ENCODE results near the gene GSTA2.
"Not testable (repeated sequence)": the region's sequence is repeated elsewhere in the genome, so short reads cannot be mapped to it uniquely, and the experiment has no call there.

GSTA2 gene

DNA sequence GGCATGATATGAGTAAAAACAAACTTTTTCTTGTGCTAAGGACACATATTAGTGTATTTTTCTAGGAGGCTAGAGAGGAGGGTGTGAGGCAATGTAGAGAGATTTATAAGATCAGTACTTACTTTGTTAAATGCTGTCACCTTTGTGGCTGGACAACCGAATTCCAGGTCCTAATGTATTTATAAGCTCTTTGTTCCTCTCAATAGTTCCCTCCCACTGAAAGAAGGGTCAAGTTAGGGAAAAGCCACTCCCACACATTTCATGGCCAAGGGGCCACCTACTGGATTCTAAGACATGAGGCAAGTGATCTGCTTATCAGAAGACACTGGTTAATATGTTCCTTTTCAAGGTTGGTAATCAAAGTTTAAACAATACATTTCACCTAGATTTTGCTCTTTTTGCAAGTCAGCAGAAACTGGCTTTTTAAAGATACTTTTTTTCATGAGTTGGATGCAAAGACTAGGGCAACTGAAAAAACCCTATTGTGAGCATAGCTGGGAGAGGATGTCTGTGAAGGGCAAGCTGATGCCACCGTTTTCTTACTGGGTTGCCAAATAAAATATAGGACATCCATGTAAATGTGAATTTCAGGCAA lies at the start of gene GSTA2:
Gene GSTA2 (minus strand): TSS at position 154 of the 595 bp plus-strand sequence. CDS start 5,528 bp downstream, outside the sequence.
- DNase-seq (ENCODE audit: low read depth in 2 of 2): not testable (repeated sequence)

DNA sequence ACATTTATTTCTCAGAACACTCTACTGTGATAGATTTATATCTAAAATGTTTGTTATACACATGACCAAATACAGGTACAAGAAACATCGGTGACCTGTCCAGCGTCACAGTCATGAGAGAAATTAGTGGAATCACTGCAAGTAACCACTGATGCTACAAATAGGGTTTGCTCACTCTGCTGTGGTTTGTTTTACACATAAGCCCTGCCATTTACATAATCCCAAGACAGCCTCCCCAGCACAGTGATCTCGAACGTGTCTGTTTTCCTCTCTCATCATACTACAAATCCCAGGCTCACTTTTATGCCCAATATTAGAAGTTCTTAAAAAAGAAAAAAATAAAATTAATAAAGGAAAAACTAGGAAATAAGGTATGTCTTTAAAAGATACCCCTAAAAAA lies 46.5 kb upstream of the GSTA2 start:
- DNase-seq (ENCODE audit: low read depth in 2 of 2): not testable (repeated sequence)

DNA sequence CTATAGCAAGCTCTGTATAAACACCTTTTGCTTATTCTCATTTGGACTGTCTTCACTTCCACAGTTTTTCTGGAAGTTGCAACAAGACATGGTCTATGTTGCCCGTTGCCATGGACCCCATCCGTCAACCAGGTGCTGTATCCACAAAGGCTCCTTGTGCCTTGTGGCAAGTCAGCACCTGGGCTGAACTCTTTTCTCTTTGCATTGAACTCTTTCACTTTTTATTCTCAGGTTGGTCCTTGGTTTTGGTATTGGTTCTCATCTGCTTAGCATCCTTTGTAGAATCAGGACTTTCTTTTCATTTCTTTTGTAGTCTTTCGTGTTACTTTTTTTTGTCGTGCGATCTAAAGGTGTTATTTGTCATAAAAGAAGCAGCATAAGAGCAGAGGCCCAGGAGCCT lies 45.4 kb upstream of the GSTA2 start:
- no peak for DNase-seq (ENCODE audit: low read depth in 2 of 2)

DNA sequence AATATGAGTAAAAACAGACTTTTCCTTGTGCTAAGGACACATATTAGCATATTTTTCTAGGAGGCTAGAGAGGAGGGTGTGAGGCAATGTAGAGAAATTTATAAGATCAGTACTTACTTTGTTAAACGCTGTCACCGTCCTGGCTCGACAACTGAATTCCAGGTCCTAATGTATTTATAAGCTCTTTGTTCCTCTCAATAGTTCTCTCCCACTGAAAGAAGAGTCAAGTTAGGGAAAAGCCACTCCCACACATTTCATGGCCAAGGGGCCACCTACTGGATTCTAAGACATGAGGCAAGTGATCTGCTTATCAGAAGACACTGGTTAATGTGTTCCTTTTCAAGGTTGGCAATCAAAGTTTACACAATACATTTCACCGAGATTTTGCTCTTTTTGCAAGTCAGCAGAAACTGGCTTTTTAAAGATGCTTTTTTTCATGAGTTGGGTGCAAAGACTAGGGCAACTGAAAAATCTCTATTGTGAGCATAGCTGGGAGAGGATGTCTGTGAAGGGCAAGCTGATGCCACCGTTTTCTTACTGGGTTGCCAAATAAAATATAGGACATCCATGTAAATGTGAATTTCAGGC lies 40.5 kb upstream of the GSTA2 start, which contains the start of gene GSTA1:
Gene GSTA1 (minus strand): TSS at position 149 of the 588 bp plus-strand sequence. CDS start 4,549 bp downstream, outside the sequence.
- DNase-seq (ENCODE audit: low read depth in 2 of 2): not testable (repeated sequence)

DNA sequence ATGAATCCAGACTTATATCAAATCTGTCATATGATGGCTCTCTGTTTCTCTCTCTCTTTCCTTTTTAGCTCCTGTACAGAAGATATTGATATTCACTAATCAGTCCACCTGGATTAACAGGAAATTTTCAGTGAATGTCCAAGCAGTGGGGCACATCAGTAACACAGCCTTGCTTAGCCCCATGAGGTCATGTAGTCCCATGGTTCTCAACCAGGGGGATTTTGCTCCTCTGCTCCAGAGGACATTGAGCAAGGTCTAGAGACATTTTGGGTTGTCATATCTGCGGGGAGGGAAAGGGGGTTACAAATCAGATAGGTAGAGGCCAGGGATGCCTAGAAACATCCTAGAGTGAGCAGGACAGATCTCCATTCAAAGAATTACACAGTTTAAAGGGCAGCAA lies 39.5 kb upstream of the GSTA2 start:
- DNase-seq (ENCODE audit: low read depth in 2 of 2): no peak

DNA sequence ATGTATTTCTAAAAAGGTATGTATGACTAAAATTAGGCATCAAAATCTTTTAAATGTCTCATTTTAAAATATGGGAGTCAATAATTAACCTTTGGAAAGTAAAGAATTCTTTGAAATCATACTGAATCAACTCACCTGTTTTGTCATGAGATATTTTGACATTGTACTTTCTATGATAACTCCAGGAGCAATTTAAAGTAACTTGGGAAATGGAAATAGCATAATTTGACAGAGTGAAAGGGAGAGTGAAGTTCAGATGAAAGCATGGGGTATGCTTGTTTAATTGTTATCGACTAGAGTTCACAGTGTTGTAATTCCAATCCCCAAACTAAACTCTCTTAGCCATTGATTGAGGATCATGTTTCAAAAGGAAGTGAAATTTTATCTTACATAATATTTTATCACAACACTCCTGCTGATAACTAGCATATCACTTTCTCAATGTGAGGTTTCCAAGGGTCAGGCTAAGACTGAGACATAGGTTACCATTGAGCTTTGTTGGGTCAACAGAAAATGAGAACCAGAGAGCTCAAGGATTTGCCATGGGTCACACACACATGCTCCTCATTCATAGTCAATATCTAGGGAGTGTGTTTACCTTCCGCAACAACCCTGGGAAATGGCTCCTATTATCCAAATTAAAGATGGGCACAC lies 38.0 kb upstream of the GSTA2 start:
- DNase-seq (ENCODE audit: low read depth in 2 of 2): no peak

DNA sequence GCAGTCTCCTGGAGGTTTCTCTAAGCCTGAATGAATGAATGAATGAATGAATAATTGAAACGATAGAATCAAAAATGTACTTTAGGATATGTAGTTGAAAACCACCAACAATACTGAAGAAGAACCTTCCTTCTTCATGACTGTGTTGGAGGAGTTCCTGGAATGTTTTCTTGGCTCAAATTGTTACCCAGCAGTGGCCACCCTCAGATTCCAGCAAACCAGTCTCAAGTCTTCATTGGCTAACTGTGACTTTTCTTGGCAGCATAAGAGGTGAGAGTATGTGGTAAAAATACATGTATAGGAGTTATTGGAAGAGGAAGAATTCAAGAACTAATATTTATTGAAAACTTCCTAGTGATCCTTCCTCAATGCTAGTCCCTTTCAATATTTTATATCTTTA lies 36.0 kb upstream of the GSTA2 start:
- not testable (repeated sequence) for DNase-seq (ENCODE audit: low read depth in 2 of 2)

DNA sequence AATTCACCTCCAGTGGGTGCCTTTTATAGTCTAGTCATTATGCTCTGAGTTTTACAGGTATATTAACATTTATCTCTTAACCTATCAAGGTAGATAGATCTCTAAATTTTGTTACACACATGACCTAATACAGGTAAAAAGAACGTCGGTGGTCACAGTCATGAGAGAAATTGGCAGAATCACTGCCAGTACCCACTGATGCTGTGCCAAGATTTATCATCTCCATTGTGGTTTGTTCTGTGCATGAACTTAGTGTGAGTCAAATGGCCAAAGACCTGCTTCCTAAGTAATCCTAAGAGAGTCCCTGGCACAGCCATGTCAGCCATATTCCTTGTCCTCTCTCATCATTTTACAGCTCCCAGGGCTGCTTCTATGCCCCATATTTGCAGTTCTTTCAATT lies 31.1 kb upstream of the GSTA2 start:
- DNase-seq (ENCODE audit: low read depth in 2 of 2): not testable (repeated sequence)

DNA sequence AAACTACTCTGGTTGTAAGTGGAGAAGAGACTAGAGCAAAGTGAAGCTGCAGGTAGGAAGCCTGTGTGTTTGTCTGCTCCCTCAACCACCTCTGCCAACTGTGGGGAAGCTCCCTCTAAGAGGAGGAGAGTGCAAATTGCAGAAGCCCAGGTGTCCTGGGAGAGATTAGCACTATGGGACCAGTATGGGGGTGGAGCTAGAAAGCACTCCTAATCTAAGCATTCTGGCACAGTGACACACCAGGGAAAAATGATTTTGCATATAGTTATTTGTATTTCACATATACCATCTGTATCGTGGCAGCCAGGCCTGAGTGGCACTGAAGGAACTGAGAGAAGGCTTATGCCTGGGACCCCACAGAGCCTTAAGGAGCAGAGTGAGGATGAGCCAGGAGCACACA lies 27.6 kb upstream of the GSTA2 start:
- DNase-seq (ENCODE audit: low read depth in 2 of 2): no peak

DNA sequence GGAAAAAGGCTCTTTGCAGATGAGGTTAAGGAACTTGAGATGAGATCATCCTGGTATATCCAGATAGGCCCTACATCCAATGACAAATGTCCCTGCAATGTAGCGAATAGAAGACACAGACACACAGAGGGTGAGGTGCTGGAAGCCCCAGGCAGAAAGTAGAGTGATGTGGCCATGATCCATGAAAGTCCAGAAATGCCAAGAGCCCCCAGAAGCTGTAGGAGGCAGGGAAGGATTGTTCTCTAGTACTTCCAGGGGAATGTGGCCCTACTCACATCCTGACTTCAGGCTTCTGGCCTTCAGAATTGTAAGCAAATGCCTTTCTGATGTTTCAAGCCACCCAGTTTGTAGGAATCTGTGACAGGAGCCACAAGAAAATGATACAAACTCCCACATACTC lies 26.4 kb upstream of the GSTA2 start:
- not testable (repeated sequence) for DNase-seq (ENCODE audit: low read depth in 2 of 2)

DNA sequence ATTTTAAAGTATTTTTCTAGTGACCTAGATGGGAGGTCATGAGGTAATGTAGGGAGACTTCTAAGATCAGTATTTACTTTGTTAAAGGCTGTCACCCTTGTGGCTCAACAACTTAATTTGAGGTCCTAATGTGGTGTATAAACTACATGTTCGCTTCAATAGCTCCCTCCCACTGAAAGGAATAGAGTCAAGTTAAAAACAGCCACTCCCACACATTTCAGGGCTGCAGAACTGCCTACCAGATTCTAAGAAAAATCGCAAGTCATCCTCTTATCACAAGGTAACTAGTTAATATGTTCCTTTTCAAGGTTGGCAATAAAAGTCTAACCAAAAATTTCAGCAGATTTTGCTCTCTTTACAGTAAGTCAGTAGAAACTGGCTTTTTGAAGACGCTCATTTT lies 25.2 kb upstream of the GSTA2 start:
- DNase-seq (ENCODE audit: low read depth in 2 of 2): no peak

DNA sequence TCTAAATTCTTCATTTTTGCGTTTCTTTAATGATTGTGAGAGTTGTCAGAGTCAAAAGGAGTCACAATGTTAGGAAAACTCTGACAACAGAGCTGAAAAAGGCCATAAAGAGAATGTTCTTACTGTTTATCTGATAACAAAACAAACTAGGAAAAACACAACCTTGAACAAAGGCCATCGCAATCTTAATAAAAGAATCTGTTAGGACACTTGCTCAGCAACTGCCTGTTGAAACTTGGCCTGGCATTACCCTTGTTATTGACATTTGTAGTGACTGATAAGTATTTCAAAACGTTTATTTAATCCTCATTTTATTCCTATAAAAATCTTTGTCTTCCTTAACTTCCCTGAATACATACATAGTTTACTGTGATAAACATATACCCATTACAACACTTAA lies 24.6 kb upstream of the GSTA2 start:
- DNase-seq (ENCODE audit: low read depth in 2 of 2): no peak

DNA sequence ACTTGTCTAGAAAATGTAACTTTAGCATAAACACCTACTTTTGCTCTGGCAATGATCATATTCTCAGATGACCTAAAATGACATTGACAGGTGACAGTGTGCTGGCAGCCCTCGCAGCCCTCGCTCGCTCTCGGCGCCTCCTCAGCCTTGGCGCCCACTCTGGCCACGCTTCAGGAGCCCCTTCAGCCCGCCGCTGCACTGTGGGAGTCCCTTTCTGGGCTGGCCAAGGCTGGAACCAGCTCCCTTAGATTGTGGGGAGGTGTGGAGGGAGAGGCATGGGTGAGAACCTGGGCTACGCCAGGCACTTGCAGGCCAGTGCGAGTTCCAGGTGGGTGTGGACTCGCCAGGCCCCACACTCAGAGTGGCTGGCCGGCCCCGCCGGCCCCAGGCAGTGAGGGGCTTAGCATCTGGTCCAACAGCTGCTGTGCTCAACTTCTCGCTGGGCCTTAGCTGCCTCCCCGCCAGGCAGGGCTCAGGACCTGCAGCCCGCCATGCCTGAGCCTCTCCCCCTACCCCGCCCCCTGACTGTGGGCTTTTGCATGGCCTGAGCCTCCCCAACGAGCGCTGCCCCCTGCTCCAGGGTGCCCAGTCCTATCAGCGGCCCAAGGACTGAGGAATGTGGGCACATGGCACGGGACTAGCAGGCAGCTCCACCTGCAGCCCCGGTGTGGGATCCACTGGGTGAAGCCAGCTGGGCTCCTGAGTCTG lies 23.1 kb upstream of the GSTA2 start:
- DNase-seq (ENCODE audit: low read depth in 2 of 2): no peak

DNA sequence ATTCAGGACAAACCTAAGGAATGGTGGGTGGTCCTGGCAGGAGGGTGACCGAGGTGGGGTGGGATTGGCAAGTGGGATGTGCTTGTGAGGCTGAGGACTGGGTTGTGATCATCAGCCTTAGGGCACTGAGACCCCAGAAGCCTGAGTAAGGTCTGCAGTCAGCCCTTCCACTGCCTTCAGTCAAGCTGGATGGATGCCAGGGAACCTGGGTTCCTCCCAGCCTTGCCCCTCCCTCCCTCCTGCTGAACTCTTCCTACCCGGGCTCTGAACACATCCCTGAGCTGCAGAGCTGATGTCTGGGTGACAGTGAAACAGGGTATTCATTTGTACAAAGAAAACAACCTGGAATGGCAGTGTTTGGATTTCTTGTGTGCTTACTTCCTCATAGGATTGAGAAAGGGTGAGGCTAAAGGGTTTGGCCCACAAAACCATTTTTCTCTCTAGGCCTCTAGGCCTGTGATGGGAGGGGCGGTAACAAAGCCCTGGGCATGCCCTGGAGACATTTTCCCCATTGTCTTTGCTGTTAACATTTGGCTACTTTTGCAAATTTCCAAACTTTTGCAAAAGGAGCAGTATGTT lies 19.5 kb upstream of the GSTA2 start:
- not testable (repeated sequence) for DNase-seq (ENCODE audit: low read depth in 2 of 2)

DNA sequence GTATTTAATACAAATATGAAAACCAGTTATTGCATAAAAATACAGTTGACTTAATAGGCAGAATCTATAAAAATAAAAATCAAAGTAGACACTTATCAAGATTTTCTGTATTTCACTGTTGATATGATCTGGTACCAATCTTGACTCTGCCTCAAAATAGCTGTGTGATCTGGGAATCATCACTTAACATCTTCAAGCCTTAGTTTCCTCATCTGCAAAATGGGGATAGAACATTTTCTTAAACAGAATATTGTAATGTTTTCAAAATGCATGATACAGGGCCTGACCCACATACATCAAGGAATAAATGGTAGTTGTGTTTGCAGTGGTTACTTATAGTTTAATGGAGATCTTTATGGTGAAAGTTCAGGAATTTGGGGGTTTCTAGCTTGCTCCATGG lies 18.9 kb upstream of the GSTA2 start:
- DNase-seq (ENCODE audit: low read depth in 2 of 2): not testable (repeated sequence)

DNA sequence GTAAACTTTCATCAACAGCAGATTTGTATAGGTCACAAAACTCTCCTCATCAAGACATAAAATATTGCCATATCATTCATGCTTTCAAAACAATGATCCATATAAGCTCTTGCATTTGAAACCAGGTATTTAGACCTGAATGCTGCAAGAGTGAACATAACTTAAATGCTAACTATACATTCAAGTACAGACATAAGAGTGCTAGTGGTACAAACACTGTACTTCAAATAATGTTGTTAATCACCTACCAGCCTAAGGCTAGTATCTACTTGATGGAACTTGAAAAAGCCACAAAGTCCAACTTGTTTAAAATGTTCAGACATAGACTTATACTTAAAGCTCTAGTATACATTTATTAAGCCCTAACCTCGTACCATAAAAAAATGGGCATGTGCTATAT lies 16.0 kb upstream of the GSTA2 start:
- DNase-seq (ENCODE audit: low read depth in 2 of 2): no peak

DNA sequence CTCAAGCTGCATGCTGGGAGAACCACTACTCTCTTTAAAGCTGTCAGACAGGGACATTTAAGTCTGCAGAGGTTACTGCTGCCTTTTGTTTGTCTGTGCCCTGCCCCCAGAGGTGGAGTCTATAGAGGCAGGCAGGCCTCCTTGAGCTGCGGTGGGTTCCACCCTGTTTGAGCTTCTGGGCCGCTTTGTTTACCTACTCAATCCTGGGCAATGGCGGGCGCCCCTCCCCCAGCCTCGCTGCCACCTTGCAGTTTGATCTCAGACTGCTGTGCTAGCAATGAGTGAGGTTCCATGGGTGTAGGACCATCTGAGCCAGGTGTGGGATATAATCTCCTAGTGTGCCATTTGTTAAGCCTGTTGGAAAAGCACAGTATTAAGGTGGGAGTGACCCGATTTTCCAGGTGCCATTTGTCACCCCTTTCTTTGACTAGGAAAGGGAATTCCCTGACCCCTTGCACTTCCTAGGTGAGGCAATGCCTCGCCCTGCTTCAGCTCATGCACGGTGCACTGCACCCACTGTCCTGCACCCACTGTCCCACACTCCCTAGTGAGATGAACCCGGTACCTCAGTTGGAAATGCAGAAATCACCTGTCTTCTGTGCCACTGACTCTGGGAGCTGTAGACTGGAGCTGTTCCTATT lies 13.6 kb upstream of the GSTA2 start:
- DNase-seq (ENCODE audit: low read depth in 2 of 2): not testable (repeated sequence)

DNA sequence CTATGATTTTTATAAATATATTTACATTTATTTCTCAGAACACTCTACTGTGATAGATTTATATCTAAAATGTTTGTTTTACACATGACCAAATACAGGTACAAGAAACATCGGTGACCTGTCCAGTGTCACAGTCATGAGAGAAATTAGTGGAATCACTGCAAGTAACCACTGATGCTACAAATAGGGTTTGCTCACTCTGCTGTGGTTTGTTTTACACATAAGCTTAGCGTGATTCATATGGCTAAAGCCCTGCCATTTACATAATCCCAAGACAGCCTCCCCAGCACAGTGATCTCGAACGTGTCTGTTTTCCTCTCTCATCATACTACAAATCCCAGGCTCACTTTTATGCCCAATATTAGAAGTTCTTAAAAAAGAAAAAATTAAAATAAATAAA lies 6.1 kb upstream of the GSTA2 start:
- not testable (repeated sequence) for DNase-seq (ENCODE audit: low read depth in 2 of 2)

DNA sequence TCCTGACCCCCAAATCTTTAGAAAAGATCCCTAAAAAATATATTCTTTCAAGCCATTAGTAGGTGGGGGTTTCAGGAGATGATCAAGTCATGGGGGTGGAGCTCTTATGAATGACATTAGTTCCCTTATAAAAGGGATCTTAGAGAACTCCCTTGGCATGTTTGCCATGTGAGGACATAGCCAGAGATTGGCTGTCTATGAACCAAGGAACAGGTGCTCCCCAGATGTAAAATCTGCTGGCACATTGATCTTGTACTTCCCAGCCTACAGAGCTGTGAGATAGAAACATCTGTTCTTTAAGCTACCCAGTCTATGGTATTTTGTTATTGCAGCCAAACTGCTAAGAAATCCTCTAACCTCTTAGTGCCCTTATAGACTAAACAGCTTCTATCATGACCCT lies 4.4 kb upstream of the GSTA2 start:
- DNase-seq (ENCODE audit: low read depth in 2 of 2): not testable (repeated sequence)

DNA sequence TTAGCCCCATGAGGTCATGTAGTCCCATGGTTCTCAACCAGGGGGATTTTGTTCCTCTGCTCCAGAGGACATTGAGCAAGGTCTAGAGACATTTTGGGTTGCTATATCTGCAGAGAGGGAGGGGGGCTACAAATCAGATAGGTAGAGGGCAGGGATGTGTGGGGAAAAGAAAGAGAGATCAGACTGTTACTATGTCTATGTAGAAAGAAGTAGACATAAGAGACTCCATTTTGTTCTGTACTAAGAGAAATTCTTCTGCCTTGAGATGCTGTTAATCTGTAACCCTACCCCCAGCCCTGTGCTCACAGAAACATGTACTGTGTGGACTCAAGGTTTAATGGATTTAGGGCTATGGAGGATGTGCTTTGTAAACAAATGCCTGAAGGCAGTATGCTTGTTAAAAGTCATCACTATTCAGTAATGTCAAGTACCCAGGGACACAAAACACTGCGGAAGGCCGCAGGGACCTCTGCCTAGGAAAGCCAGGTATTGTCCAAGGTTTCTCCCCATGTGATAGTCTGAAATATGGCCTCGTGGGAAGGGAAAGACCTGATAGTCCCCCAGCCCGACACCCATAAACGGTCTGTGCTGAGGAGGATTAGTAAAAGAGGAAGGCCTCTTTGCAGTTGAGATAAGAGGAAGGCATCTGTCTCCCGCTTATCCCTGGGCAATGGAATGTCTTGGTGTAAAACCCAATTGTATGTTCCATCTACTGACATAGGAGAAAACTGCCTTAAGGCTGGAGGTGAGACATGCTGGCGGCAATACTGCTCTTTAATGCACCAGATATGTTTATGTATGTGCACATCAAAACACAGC lies 1.4 kb downstream of the GSTA2 start:
- DNase-seq (ENCODE audit: low read depth in 2 of 2): not testable (repeated sequence)
